ENCODE data around the gene TEKT5.
A peak's percentile ranks its signal among the peaks of the same experiment; 100 is the strongest.

The TEKT5 gene

GRCh38 chr16:10608687-10609401 lies 85.9 kb downstream of the TEKT5 start:
- peak; percentile 61 for DNase-seq (ENCODE audit: low spot score)

GRCh38 chr16:10607157-10607556 lies 87.6 kb downstream of the TEKT5 start:
- no peak for DNase-seq (ENCODE audit: low spot score)

- DNase-seq (ENCODE audit: low spot score): no peak
Measured at GRCh38 chr16:10606607-10607006, 88.1 kb downstream of the TEKT5 start.

GRCh38 chr16:10605636-10606035 lies 89.1 kb downstream of the TEKT5 start:
- DNase-seq (ENCODE audit: low spot score): no peak

GRCh38 chr16:10601444-10602408 lies 93.0 kb downstream of the TEKT5 start:
- no peak for DNase-seq (ENCODE audit: low spot score)

- DNase-seq (ENCODE audit: low spot score): no peak
Measured at GRCh38 chr16:10600782-10601443, 93.8 kb downstream of the TEKT5 start.

- no peak for DNase-seq (ENCODE audit: low spot score)
Measured at GRCh38 chr16:10599626-10600025, 95.1 kb downstream of the TEKT5 start.

GRCh38 chr16:10598157-10598556 lies 96.6 kb downstream of the TEKT5 start:
- DNase-seq (ENCODE audit: low spot score): no peak

- DNase-seq (ENCODE audit: low spot score): no peak
Measured at GRCh38 chr16:10597187-10597601, 97.5 kb downstream of the TEKT5 start.

GRCh38 chr16:10594312-10594950 lies 100.3 kb downstream of the TEKT5 start:
- no peak for DNase-seq (ENCODE audit: low spot score)

GRCh38 chr16:10592611-10593010 lies 102.1 kb downstream of the TEKT5 start:
- no peak for DNase-seq (ENCODE audit: low spot score)

- DNase-seq (ENCODE audit: low spot score): no peak
Measured at GRCh38 chr16:10590342-10590741, 104.4 kb downstream of the TEKT5 start.

- no peak for DNase-seq (ENCODE audit: low spot score)
Measured at GRCh38 chr16:10589109-10589508, 105.6 kb downstream of the TEKT5 start.

GRCh38 chr16:10587622-10588021 lies 107.1 kb downstream of the TEKT5 start:
- DNase-seq (ENCODE audit: low spot score): no peak

- peak; percentile 52 for DNase-seq (ENCODE audit: low spot score)
Measured at GRCh38 chr16:10584981-10585438, 109.7 kb downstream of the TEKT5 start.

GRCh38 chr16:10583269-10583668 lies 111.5 kb downstream of the TEKT5 start:
- no peak for DNase-seq (ENCODE audit: low spot score)

- no peak for DNase-seq (ENCODE audit: low spot score)
Measured at GRCh38 chr16:10581507-10581906, 113.2 kb downstream of the TEKT5 start.

GRCh38 chr16:10580883-10581247 lies 113.9 kb downstream of the TEKT5 start:
- no peak for DNase-seq (ENCODE audit: low spot score)

- DNase-seq (ENCODE audit: low spot score): peak; percentile 96
Measured at GRCh38 chr16:10579965-10580882, 114.5 kb downstream of the TEKT5 start, which contains the start of gene EMP2. EMP2 (minus strand) TSS chr16:10580598; CDS start chr16:10547617, 32,981 bp downstream.

GRCh38 chr16:10579575-10579964 lies 115.2 kb downstream of the TEKT5 start:
- DNase-seq (ENCODE audit: low spot score): no peak

Measured in AG08396 (cell line).